Aortic smooth muscle cell (primary cell): ENCODE data around the gene SEZ6. TPM values are rescaled to one million over a fixed set of nuclear protein-coding genes. Genes with fewer than 3 reads are reported as not detected.

Experiments
- total RNA-seq: library from RNA; depleted of rRNA; stranded (reverse); fragments of >200 nt; gene quantifications from 2 replicates; pipeline ENCODE4 v1.2.3, GENCODE V29; 2014

The SEZ6 gene, protein sequence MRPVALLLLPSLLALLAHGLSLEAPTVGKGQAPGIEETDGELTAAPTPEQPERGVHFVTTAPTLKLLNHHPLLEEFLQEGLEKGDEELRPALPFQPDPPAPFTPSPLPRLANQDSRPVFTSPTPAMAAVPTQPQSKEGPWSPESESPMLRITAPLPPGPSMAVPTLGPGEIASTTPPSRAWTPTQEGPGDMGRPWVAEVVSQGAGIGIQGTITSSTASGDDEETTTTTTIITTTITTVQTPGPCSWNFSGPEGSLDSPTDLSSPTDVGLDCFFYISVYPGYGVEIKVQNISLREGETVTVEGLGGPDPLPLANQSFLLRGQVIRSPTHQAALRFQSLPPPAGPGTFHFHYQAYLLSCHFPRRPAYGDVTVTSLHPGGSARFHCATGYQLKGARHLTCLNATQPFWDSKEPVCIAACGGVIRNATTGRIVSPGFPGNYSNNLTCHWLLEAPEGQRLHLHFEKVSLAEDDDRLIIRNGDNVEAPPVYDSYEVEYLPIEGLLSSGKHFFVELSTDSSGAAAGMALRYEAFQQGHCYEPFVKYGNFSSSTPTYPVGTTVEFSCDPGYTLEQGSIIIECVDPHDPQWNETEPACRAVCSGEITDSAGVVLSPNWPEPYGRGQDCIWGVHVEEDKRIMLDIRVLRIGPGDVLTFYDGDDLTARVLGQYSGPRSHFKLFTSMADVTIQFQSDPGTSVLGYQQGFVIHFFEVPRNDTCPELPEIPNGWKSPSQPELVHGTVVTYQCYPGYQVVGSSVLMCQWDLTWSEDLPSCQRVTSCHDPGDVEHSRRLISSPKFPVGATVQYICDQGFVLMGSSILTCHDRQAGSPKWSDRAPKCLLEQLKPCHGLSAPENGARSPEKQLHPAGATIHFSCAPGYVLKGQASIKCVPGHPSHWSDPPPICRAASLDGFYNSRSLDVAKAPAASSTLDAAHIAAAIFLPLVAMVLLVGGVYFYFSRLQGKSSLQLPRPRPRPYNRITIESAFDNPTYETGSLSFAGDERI
- not detected in 2 replicates for total RNA-seq

DNA sequence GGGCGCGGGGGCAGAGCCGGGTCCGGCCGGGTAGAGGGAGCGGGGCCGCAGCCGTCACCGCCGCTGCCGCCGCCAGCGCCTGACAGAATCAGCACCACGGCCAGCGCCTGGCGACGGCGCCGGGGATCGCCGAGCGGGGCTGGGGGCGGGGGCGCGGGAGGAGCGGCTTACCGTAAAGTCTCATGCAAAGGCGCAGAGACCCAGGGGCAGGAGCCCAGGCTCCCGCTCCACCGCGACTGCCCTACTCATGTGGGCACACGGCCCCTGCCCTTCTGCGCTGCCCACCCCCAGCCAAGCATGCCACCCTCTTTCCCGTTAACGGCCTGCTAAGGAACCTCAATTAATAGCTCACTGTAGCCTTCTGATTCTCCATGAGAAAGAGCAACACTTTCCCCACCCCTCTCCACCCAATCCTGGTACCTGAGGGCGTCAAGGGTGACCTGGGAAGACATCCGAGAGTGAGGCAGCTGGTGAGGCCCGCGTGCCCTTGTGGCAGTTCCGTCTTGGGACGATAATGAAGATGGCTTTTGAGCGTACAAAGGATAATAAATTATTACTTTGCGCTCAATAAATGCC is at the start of gene SEZ6:
Gene SEZ6, minus strand, starts transcription at position 98 of the 576 bp plus-strand sequence. CDS start 164 bp downstream, outside the sequence.

GRCh38 chr17:29042679-29043538 is 37.1 kb upstream of the SEZ6 start, which contains the start of gene PIPOX:
TSS of gene PIPOX (plus strand) at chr17:29043141. CDS start at chr17:29043226, 85 bp downstream.

DNA sequence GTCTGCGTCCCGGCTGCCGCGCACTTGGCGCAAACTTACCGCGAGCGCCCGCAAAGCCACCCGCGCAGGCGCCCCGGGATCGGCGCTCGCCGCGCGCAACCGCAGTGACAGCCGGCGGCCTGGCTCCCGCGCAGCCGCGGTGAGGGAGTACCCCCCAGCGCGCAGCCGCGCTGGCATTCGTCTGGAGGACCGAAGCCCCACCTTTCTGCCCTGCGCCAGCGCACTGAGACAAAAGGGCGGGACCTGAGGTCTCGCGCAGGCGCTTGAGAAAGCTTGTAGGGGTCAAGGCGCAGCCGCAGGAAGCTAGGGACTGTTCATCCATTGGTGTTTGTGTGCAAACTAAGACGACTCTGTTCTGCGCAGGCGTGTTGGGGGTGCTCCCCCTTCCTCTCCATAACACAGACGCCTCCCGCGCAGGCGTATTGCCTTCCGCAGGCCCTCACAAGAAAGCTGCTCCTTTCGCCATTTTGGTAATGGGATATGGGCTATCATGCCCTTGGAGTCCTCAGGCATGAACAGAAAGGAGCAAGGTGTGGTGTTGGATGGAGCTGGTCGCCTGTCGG is 54.3 kb downstream of the SEZ6 start, which contains the start of gene PHF12:
Gene PHF12, minus strand, starts transcription at position 91 of the 563 bp plus-strand sequence. CDS start 558 bp downstream, outside the sequence.

Other genes with a start within 250 kb of the SEZ6 start
- 2.4 and 2.8 TPM in 2 replicates for gene FAM222B, start 163.2 kb downstream of the SEZ6 start, total RNA-seq
- gene ERAL1, start 151.0 kb downstream of the SEZ6 start, total RNA-seq = 13.6 and 15.2 TPM in 2 replicates
- 39.9 and 43.3 TPM in 2 replicates for gene FLOT2, start 108.3 kb downstream of the SEZ6 start, total RNA-seq
- gene DHRS13, start 103.0 kb downstream of the SEZ6 start, total RNA-seq = 1.2 and 2.4 TPM in 2 replicates
- gene PHF12, start 54.5 kb downstream of the SEZ6 start, total RNA-seq = 10.3 and 10.4 TPM in 2 replicates
- 2.7 and 2.8 TPM in 2 replicates for gene PIPOX, start 37.1 kb upstream of the SEZ6 start, total RNA-seq
- gene MYO18A, start 174.4 kb upstream of the SEZ6 start, total RNA-seq = 59.6 and 71.7 TPM in 2 replicates
- gene CRYBA1, start 240.8 kb upstream of the SEZ6 start, total RNA-seq = not detected in 2 replicates